Measurements from ENCODE around the gene PCDHB14. TPM values are rescaled to one million over a fixed set of nuclear protein-coding genes. Genes with fewer than 3 reads are reported as not detected.
"Not testable (repeated sequence)": the region's sequence is repeated elsewhere in the genome, so short reads cannot be mapped to it uniquely, and the experiment has no call there.

Gene PCDHB14
- total RNA-seq = 3.8 TPM

DNA sequence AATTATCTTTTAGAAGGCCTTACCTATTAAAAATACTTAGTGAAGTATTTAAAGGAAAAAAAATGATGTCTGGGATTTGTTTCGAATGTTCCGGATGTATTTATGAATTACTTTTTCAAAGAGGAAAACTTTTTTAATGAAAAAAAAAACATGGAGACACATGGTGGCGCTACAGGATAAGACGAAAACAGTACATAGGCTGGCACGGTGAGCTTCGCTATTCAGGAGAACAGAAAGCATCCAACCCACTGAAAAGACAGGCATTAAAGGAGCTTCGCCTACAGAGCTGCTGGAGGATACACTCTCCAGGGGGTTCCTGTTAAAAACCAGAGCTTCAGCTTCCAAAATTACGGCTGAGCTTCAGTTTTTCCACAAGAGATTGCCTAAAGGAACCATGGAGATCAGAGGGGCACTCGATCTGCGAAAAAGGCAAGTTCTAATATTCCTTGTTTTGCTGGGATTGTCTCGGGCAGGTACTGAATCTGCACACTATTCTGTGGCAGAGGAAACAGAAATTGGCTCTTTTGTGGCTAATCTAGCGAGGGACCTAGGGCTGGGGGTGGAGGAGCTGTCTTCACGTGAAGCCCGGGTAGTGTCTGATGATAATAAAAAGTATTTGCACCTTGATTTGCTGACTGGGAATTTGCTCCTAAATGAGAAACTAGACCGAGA is at the start of gene PCDHB14:
Gene PCDHB14 (plus strand): TSS at position 232 of the 672 bp plus-strand sequence. CDS start 163 bp downstream, at position 395.
- DNase-seq = no peak

DNA sequence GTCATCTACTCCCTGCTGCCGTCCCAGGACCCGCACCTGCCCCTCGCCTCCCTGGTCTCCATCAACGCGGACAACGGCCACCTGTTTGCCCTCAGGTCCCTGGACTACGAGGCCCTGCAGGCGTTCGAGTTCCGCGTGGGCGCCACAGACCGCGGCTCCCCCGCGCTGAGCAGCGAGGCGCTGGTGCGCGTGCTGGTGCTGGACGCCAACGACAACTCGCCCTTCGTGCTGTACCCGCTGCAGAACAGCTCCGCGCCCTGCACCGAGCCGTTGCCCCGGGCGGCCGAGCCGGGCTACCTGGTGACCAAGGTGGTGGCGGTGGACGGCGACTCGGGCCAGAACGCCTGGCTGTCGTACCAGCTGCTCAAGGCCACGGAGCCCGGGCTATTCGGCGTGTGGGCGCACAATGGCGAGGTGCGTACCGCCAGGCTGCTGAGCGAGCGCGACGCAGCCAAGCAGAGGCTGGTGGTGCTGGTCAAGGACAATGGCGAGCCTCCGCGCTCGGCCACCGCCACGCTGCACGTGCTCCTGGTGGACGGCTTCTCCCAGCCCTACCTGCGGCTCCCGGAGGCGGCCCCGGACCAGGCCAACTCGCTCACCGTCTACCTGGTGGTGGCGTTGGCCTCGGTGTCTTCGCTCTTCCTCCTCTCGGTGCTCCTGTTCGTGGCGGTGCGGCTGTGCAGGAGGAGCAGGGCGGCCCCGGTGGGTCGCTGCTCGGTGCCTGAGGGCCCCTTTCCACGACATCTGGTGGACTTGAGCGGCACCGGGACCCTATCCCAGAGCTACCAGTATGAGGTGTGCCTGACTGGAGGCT is 48.6 kb upstream of the PCDHB14 start:
- DNase-seq = not testable (repeated sequence)

DNA sequence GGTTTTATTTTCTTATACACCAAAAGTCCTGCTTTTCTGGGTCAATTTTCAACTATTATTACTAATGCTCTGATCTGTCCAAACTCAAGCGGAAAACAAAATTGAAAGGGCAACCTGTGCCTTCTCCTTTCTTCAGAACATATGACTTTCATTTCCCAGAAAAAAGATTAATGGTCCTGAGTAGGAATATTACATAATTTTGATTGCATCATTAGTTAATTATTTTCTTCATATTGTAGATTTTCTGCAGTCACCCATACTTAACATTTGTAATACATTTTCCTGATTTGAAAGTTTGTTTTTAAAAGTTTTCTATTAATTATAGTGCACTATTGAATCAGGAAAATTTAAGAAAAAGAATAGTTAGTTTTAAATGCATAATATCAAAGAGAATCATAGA is 47.2 kb upstream of the PCDHB14 start:
- no peak for DNase-seq

DNA sequence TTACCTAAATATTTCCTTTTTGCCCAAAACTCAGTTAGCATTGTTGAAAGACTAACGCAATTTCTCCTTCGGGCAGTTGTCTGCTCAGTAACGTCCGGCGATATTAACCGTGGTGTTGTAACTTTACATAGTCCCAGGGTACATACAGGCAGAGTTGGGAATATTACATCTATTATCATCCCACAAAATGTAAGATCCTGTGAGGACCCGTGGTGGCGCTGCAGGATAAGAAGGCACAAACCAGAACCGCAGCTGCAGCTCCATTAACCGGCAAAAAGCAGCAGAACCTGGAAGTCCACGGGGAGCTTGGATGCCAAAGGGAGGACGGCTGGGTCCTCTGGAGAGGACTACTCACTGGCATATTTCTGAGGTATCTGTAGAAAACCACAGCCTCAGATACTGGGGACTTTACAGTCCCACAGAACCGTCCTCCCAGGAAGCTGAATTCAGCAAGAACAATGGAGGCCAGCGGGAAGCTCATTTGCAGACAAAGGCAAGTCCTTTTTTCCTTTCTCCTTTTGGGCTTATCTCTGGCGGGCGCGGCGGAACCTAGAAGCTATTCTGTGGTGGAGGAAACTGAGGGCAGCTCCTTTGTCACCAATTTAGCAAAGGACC is 45.5 kb upstream of the PCDHB14 start, which contains the start of gene PCDHB8:
Gene PCDHB8 (plus strand): TSS at position 214 of the 615 bp plus-strand sequence. CDS start 245 bp downstream, at position 459.
- not testable (repeated sequence) for DNase-seq

DNA sequence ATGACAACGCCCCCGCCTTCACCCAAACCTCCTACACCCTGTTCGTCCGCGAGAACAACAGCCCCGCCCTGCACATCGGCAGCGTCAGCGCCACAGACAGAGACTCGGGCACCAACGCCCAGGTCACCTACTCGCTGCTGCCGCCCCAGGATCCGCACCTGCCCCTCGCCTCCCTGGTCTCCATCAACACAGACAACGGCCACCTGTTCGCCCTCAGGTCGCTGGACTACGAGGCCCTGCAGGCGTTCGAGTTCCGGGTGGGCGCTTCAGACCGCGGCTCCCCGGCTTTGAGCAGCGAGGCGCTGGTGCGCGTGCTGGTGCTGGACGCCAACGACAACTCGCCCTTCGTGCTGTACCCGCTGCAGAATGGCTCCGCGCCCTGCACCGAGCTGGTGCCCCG is 43.8 kb upstream of the PCDHB14 start:
- not testable (repeated sequence) for DNase-seq

DNA sequence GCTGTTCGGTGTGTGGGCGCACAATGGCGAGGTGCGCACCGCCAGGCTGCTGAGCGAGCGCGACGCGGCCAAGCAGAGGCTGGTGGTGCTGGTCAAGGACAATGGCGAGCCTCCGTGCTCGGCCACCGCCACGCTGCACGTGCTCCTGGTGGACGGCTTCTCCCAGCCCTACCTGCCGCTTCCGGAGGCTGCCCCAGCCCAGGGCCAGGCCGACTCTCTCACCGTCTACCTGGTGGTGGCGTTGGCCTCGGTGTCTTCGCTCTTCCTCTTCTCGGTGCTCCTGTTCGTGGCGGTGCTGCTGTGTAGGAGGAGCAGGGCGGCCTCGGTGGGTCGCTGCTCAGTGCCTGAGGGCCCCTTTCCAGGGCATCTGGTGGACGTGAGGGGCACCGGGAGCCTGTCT is 43.3 kb upstream of the PCDHB14 start:
- not testable (repeated sequence) for DNase-seq

DNA sequence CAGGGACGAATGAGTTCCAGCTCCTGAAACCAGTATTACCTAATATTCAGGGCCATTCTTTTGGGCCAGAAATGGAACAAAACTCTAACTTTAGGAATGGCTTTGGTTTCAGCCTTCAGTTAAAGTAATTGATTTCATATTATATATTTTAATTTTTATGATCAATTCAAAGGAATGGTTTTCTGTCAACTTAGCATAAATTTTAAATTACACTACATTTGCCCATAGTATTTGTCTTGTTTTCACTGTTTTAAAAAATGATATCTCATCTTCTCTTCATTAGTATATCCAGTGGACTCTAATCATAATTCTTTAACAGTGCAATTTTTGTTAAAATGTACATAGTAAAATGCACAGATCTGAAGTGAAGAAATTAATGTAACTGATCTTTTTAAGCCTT is 42.8 kb upstream of the PCDHB14 start:
- no peak for DNase-seq

DNA sequence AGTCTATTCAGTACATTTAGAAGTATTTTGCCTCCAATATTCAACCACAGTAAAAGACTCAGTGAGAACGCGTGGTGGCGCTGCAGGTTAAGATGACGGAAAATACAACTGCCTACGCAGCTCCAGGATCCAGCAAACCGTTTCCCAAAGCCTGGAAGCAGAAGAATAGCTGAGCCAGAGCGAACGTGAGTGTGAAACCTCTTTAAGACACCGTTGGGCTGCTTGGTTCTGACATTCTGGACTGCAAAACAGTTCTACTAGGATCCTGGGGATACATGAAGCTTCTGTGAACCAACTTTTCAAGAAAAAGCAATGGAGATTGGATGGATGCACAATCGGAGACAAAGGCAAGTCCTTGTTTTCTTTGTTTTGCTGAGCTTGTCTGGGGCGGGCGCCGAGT is 40.9 kb upstream of the PCDHB14 start, which contains the start of gene PCDHB16:
Gene PCDHB16 (plus strand): TSS at position 140 of the 400 bp plus-strand sequence. CDS start 173 bp downstream, at position 313.
- no peak for DNase-seq

DNA sequence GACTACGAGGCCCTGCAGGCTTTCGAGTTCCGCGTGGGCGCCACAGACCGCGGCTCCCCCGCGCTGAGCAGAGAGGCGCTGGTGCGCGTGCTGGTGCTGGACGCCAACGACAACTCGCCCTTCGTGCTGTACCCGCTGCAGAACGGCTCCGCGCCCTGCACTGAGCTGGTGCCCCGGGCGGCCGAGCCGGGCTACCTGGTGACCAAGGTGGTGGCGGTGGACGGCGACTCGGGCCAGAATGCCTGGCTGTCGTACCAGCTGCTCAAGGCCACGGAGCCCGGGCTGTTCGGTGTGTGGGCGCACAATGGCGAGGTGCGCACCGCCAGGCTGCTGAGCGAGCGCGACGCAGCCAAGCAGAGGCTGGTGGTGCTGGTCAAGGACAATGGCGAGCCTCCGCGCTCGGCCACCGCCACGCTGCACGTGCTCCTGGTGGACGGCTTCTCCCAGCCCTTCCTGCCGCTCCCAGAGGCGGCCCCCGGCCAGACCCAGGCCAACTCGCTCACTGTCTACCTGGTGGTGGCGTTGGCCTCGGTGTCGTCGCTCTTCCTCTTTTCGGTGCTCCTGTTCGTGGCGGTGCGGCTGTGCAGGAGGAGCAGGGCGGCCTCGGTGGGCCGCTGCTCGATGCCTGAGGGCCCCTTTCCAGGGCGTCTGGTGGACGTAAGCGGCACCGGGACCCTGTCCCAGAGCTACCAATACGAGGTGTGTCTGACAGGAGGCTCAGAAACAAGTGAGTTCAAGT is 38.9 kb upstream of the PCDHB14 start:
- not testable (repeated sequence) for DNase-seq

DNA sequence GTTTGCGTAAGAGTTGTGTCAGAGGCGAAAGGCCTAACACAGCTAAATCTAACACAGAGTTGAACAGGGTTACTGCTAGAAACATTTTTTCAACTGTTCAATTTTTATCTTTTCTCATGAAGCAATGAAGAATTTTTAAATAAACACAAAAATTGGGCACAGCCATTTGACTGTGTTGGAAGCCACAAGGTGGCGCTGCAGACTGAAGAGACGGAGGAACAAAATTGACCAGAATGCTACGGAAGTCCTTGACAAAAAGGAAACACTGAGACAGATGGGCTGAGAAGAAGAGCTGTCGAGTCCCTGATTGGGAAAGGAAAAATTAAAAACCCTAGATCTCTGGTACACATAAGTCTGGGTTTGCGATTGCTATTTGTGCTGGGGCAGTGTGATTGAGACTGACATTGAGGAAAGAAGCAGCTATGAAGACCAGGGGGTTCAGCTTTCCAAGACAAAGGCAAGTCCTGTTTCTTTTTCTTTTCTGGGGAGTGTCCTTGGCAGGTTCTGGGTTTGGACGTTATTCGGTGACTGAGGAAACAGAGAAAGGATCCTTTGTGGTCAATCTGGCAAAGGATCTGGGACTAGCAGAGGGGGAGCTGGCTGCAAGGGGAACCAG is 36.1 kb upstream of the PCDHB14 start, which contains the start of gene PCDHB9:
Gene PCDHB9 (plus strand): TSS at position 265 of the 616 bp plus-strand sequence. CDS start 158 bp downstream, at position 423.
- DNase-seq = no peak

DNA sequence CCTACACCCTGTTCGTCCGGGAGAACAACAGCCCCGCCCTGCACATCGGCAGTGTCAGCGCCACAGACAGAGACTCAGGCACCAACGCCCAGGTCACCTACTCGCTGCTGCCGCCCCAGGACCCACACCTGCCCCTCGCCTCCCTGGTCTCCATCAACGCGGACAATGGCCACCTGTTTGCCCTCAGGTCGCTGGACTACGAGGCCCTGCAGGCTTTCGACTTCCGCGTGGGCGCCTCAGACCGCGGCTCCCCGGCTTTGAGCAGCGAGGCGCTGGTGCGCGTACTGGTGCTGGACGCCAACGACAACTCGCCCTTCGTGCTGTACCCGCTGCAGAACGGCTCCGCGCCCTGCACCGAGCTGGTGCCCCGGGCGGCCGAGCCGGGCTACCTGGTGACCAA is 34.5 kb upstream of the PCDHB14 start:
- not testable (repeated sequence) for DNase-seq

DNA sequence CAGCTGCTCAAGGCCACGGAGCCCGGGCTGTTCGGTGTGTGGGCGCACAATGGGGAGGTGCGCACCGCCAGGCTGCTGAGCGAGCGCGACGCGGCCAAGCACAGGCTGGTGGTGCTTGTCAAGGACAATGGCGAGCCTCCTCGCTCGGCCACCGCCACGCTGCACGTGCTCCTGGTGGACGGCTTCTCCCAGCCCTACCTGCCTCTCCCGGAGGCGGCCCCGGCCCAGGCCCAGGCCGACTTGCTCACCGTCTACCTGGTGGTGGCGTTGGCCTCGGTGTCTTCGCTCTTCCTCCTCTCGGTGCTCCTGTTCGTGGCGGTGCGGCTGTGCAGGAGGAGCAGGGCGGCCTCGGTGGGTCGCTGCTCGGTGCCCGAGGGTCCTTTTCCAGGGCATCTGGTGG is 34.0 kb upstream of the PCDHB14 start:
- not testable (repeated sequence) for DNase-seq

DNA sequence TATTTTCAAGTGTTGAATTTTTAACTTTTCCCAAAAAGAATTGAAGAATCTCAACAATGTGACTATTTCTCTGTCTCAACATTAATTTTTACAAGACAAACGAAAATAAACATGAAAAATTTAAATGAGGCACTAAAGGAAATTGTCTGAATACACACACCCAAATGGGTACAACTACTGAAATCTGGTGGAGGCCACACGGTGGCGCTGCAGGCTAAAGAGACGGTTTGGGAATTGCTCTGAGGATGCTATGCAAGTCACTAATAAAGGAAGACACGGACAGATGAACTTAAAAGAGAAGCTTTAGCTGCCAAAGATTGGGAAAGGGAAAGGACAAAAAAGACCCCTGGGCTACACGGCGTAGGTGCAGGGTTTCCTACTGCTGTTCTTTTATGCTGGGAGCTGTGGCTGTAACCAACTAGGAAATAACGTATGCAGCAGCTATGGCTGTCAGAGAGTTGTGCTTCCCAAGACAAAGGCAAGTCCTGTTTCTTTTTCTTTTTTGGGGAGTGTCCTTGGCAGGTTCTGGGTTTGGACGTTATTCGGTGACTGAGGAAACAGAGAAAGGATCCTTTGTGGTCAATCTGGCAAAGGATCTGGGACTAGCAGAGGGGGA is 30.9 kb upstream of the PCDHB14 start, which contains the start of gene PCDHB10:
Gene PCDHB10 (plus strand): TSS at position 244 of the 616 bp plus-strand sequence. CDS start 200 bp downstream, at position 444.
- DNase-seq = no peak

DNA sequence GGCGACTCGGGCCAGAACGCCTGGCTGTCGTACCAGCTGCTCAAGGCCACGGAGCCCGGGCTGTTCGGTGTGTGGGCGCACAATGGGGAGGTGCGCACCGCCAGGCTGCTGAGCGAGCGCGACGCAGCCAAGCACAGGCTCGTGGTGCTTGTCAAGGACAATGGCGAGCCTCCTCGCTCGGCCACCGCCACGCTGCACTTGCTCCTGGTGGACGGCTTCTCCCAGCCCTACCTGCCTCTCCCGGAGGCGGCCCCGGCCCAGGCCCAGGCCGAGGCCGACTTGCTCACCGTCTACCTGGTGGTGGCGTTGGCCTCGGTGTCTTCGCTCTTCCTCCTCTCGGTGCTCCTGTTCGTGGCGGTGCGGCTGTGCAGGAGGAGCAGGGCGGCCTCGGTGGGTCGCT is 28.8 kb upstream of the PCDHB14 start:
- DNase-seq = not testable (repeated sequence)

DNA sequence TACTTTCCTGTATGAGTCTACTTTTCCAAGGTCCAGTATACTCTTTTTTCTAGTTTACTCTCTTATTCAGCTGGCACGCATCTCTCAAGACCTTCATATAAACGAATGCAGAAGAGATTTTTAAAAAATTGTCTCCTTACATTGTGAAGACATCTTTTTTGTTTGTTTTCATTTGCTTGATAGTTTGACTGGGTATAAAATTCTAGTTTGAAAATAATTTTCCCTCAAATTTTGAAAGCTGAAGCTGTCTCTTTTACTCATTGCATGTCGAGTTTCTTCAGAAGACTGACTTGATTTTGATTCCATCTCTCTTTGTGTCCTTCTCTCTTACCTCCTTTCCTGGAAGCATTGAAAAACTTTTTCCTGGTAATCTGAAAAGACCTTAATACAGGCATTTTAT is 26.8 kb upstream of the PCDHB14 start:
- DNase-seq = no peak

DNA sequence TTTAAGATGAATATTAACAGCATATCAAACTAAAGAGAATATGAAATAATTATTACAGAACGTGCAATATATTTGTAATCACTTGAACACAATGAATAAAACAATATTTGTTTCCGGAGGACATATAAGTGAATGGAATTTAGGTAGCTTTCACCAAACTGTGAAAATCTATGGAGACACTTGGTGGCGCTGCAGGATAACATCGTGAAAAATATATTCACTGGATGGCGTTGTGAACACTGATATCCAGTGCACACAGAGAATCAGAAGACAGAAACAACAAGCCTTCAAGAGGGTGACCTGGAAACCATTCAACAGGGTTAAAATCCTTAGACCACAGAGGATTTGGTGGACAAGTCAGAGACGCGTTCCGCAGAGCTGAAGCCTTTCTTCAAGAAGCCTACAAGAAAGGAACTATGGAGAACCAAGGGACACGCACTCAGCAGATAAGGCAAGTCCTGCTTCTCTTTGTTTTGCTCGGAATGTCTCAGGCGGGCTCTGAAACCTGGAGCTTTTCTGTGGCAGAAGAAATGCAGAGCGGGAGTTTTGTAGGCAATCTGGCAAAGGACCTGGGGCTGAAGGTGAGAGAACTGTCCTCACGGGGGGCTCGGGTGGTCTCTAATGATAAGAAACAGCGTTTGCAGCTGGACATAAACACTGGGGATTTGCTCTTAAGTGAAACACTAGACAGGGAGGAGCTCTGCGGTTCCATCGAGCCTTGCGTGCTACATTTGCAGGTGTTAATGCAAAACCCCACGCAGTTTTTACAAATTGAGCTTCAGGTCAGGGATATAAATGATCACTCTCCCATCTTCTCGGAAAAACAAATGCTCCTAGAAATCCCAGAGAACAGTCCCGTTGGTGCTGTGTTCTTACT is 23.5 kb upstream of the PCDHB14 start, which contains the start of gene PCDHB11:
Gene PCDHB11 (plus strand): TSS at position 269 of the 877 bp plus-strand sequence. CDS start 148 bp downstream, at position 417.
- DNase-seq = no peak

DNA sequence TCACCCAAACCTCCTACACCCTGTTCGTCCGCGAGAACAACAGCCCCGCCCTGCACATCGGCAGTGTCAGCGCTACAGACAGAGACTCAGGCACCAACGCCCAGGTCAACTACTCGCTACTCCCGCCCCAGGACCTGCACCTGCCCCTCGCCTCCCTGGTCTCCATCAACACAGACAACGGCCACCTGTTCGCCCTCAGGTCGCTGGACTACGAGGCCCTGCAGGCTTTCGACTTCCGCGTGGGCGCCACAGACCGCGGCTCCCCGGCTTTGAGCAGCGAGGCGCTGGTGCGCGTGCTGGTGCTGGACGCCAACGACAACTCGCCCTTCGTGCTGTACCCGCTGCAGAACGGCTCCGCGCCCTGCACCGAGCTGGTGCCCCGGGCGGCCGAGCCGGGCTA is 22.0 kb upstream of the PCDHB14 start:
- not testable (repeated sequence) for DNase-seq

DNA sequence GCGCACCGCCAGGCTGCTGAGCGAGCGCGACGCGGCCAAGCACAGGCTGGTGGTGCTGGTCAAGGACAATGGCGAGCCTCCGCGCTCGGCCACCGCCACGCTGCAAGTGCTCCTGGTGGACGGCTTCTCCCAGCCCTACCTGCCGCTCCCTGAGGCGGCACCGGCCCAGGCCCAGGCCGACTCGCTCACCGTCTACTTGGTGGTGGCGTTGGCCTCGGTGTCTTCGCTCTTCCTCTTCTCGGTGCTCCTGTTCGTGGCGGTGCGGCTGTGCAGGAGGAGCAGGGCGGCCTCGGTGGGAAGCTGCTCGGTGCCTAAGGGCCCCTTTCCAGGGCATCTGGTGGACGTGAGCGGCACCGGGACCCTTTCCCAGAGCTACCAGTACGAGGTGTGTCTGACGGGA is 21.5 kb upstream of the PCDHB14 start:
- not testable (repeated sequence) for DNase-seq

DNA sequence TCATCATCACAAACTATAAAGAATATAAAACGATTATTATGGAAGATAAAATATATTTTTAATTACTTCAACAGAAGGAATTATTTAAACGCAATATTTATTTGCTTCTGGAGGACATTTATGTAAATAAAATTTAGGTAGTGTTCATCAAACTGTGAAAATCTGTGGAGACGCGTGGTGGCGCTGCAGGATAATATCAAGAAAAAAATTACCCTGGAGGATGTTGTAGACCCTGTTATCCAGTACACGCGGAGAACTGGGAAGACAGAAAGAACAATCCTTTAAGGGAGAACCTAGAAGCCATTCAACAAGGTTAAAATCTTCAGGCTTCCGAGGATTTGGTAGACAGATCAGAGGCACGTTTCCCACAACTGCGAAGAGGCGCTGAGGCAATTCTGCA is 14.7 kb upstream of the PCDHB14 start, which contains the start of gene PCDHB12:
Gene PCDHB12 (plus strand): TSS at position 242 of the 400 bp plus-strand sequence. CDS start 189 bp downstream, outside the sequence.
- DNase-seq = no peak
